ENCODE data around the gene GLS.
"Not testable (repeated sequence)": the region's sequence is repeated elsewhere in the genome, so short reads cannot be mapped to it uniquely, and the experiment has no call there.

The GLS gene

GRCh38 chr2:190990132-190990531 is 109.5 kb downstream of the GLS start:
- H3K27me3 ChIP-seq (ENCODE audit: control insufficient read depth in 3 of 3, insufficient read depth in 3 of 3, low read depth in 1 of 3, low read length in 3 of 3), result no peaks in the 10 kb centered on the region
- no CpG with 5 or more reads among the region's 6 CpGs for WGBS, 2 donors (ENCODE audit: extremely low coverage in 2 of 2, insufficient read length in 2 of 2, insufficient replicate concordance in 1 of 2)

GRCh38 chr2:190993292-190993643 is 112.6 kb downstream of the GLS start:
- Histone ChIP-seq H3K4me3 (ENCODE audit: low read length in 2 of 2) (no peak overlapping the region), H2BK120ac (ENCODE audit: low read depth, low read length) (no peak overlapping the region), H2AK5ac (ENCODE audit: low read depth, low read length) (no peak overlapping the region), H3K18ac (ENCODE audit: low read length) (no peak overlapping the region), H3K9me3 (replicated peaks in 1 of 2; ENCODE audit: control insufficient read depth in 2 of 2, insufficient read depth in 1 of 2, low read depth in 1 of 2, low read length in 2 of 2) (no peaks in the 10 kb centered on the region), H3K9ac (ENCODE audit: low read depth, low read length, poor library complexity) (no peak overlapping the region), H3K27me3 (ENCODE audit: control insufficient read depth in 3 of 3, insufficient read depth in 3 of 3, low read depth in 1 of 3, low read length in 3 of 3) (no peaks in the 10 kb centered on the region), H2BK5ac (ENCODE audit: low read length) (no peak overlapping the region), H2BK15ac (ENCODE audit: low read length) (no peak overlapping the region), H4K8ac (ENCODE audit: low read depth, low read length) (no peak overlapping the region), H3K4ac (ENCODE audit: low read length) (no peak overlapping the region), H4K91ac (ENCODE audit: low read depth, low read length, poor library complexity) (no peak overlapping the region), H3K4me2 (ENCODE audit: insufficient read depth, low read length, poor library complexity, severe bottlenecking) (no peak overlapping the region), H2BK12ac (ENCODE audit: low read length) (no peak overlapping the region), H3K27ac (replicated peaks; ENCODE audit: low read length) (no peak overlapping the region), H3K4me1 (ENCODE audit: control insufficient read depth in 2 of 2, insufficient read depth in 1 of 2, low read depth in 1 of 2, low read length in 2 of 2) (no peaks in the 10 kb centered on the region), H2AFZ (ENCODE audit: low read length) (no peak overlapping the region), H3K23ac (ENCODE audit: low read depth, low read length, poor library complexity) (no peak overlapping the region), H3K79me1 (ENCODE audit: low read depth, low read length) (no peaks in the 10 kb centered on the region), H3K14ac (ENCODE audit: low read length) (no peak overlapping the region), H3K36me3 (replicated peaks in 1 of 2; ENCODE audit: control insufficient read depth in 2 of 2, insufficient read depth in 2 of 2, low read length in 2 of 2) (peaks cover 31 to 97% of the 10 kb centered on the region in 2 donors)
- WGBS, 2 donors (ENCODE audit: extremely low coverage in 2 of 2, insufficient read length in 2 of 2, insufficient replicate concordance in 1 of 2), result no CpG with 5 or more reads among the region's 6 CpGs
- no peak for DNase-seq (ENCODE audit: low spot score)

More at GRCh38 chr2:190990132-190990531, 109.5 kb downstream of the GLS start:
- Histone ChIP-seq H3K4me2 (ENCODE audit: insufficient read depth, low read length, poor library complexity, severe bottlenecking) (no peak overlapping the region), H3K9me3 (replicated peaks in 1 of 2; ENCODE audit: control insufficient read depth in 2 of 2, insufficient read depth in 1 of 2, low read depth in 1 of 2, low read length in 2 of 2) (no peaks in the 10 kb centered on the region), H3K18ac (ENCODE audit: low read length) (no peak overlapping the region), H2BK15ac (ENCODE audit: low read length) (no peak overlapping the region), H2BK12ac (ENCODE audit: low read length) (no peak overlapping the region), H3K4ac (ENCODE audit: low read length) (no peak overlapping the region), H2AK5ac (ENCODE audit: low read depth, low read length) (no peak overlapping the region), H3K36me3 (replicated peaks in 1 of 2; ENCODE audit: control insufficient read depth in 2 of 2, insufficient read depth in 2 of 2, low read length in 2 of 2) (peaks cover 27 to 96% of the 10 kb centered on the region in 2 donors), H3K23ac (ENCODE audit: low read depth, low read length, poor library complexity) (no peak overlapping the region), H4K8ac (ENCODE audit: low read depth, low read length) (no peak overlapping the region), H3K14ac (ENCODE audit: low read length) (no peak overlapping the region), H3K4me1 (ENCODE audit: control insufficient read depth in 2 of 2, insufficient read depth in 1 of 2, low read depth in 1 of 2, low read length in 2 of 2) (no peaks in the 10 kb centered on the region), H4K91ac (ENCODE audit: low read depth, low read length, poor library complexity) (no peak overlapping the region), H2BK5ac (ENCODE audit: low read length) (no peak overlapping the region), H3K9ac (ENCODE audit: low read depth, low read length, poor library complexity) (no peak overlapping the region), H3K79me1 (ENCODE audit: low read depth, low read length) (no peaks in the 10 kb centered on the region), H2BK120ac (ENCODE audit: low read depth, low read length) (no peak overlapping the region), H3K4me3 (ENCODE audit: low read length in 2 of 2) (no peak overlapping the region), H2AFZ (ENCODE audit: low read length) (no peak overlapping the region), H3K27ac (replicated peaks; ENCODE audit: low read length) (no peak overlapping the region)
- DNase-seq (ENCODE audit: low spot score), result no peak

- Histone ChIP-seq H3K9me3 (replicated peaks in 1 of 2; ENCODE audit: control insufficient read depth in 2 of 2, insufficient read depth in 1 of 2, low read depth in 1 of 2, low read length in 2 of 2) (no peaks in the 10 kb centered on the region), H3K4me3 (ENCODE audit: low read length in 2 of 2) (no peak overlapping the region), H2BK12ac (ENCODE audit: low read length) (no peak overlapping the region), H3K18ac (ENCODE audit: low read length) (no peak overlapping the region), H2BK15ac (ENCODE audit: low read length) (no peak overlapping the region), H3K9ac (ENCODE audit: low read depth, low read length, poor library complexity) (no peak overlapping the region), H2AK5ac (ENCODE audit: low read depth, low read length) (no peak overlapping the region), H3K36me3 (replicated peaks in 1 of 2; ENCODE audit: control insufficient read depth in 2 of 2, insufficient read depth in 2 of 2, low read length in 2 of 2) (peaks cover 31 to 97% of the 10 kb centered on the region in 2 donors), H3K27ac (replicated peaks; ENCODE audit: low read length) (no peak overlapping the region), H3K23ac (ENCODE audit: low read depth, low read length, poor library complexity) (no peak overlapping the region), H3K27me3 (ENCODE audit: control insufficient read depth in 3 of 3, insufficient read depth in 3 of 3, low read depth in 1 of 3, low read length in 3 of 3) (no peaks in the 10 kb centered on the region), H3K14ac (ENCODE audit: low read length) (no peak overlapping the region), H3K4ac (ENCODE audit: low read length) (no peak overlapping the region), H2BK5ac (ENCODE audit: low read length) (no peak overlapping the region), H2AFZ (ENCODE audit: low read length) (no peak overlapping the region), H3K79me1 (ENCODE audit: low read depth, low read length) (no peaks in the 10 kb centered on the region), H3K4me1 (ENCODE audit: control insufficient read depth in 2 of 2, insufficient read depth in 1 of 2, low read depth in 1 of 2, low read length in 2 of 2) (no peaks in the 10 kb centered on the region), H3K4me2 (ENCODE audit: insufficient read depth, low read length, poor library complexity, severe bottlenecking) (no peak overlapping the region), H4K91ac (ENCODE audit: low read depth, low read length, poor library complexity) (no peak overlapping the region), H4K8ac (ENCODE audit: low read depth, low read length) (no peak overlapping the region), H2BK120ac (ENCODE audit: low read depth, low read length) (no peak overlapping the region)
- no peak for DNase-seq (ENCODE audit: low spot score)
- WGBS, 2 donors (ENCODE audit: extremely low coverage in 2 of 2, insufficient read length in 2 of 2, insufficient replicate concordance in 1 of 2), result no CpG with 5 or more reads among the region's 7 CpGs
These were observed 113.5 kb downstream of the GLS start for GRCh38 chr2:190994148-190994547.

GRCh38 chr2:190995315-190995714 is 114.7 kb downstream of the GLS start:
- not testable (repeated sequence) for H4K91ac ChIP-seq (ENCODE audit: low read depth, low read length, poor library complexity); H3K4ac ChIP-seq (ENCODE audit: low read length); H2BK15ac ChIP-seq (ENCODE audit: low read length); DNase-seq (ENCODE audit: low spot score); H2BK5ac ChIP-seq (ENCODE audit: low read length); H3K27me3 ChIP-seq (ENCODE audit: control insufficient read depth in 3 of 3, insufficient read depth in 3 of 3, low read depth in 1 of 3, low read length in 3 of 3); H2BK12ac ChIP-seq (ENCODE audit: low read length); H3K9ac ChIP-seq (ENCODE audit: low read depth, low read length, poor library complexity); H4K8ac ChIP-seq (ENCODE audit: low read depth, low read length); H3K9me3 ChIP-seq (replicated peaks in 1 of 2; ENCODE audit: control insufficient read depth in 2 of 2, insufficient read depth in 1 of 2, low read depth in 1 of 2, low read length in 2 of 2); H2AFZ ChIP-seq (ENCODE audit: low read length); H2BK120ac ChIP-seq (ENCODE audit: low read depth, low read length); H2AK5ac ChIP-seq (ENCODE audit: low read depth, low read length); H3K14ac ChIP-seq (ENCODE audit: low read length); H3K79me1 ChIP-seq (ENCODE audit: low read depth, low read length); H3K27ac ChIP-seq (replicated peaks; ENCODE audit: low read length); H3K4me3 ChIP-seq (ENCODE audit: low read length in 2 of 2); H3K23ac ChIP-seq (ENCODE audit: low read depth, low read length, poor library complexity); H3K18ac ChIP-seq (ENCODE audit: low read length); H3K4me2 ChIP-seq (ENCODE audit: insufficient read depth, low read length, poor library complexity, severe bottlenecking); H3K4me1 ChIP-seq (ENCODE audit: control insufficient read depth in 2 of 2, insufficient read depth in 1 of 2, low read depth in 1 of 2, low read length in 2 of 2)
- no CpG with 5 or more reads among the region's 3 CpGs for WGBS, 2 donors (ENCODE audit: extremely low coverage in 2 of 2, insufficient read length in 2 of 2, insufficient replicate concordance in 1 of 2)
- H3K36me3 ChIP-seq (replicated peaks in 1 of 2; ENCODE audit: control insufficient read depth in 2 of 2, insufficient read depth in 2 of 2, low read length in 2 of 2), result peaks cover 27 to 97% of the 10 kb centered on the region in 2 donors
